Embryonic facial prominence (tissue), 1 donor: ENCODE results near the gene RPSA.
"Not testable (repeated sequence)": the region's sequence is repeated elsewhere in the genome, so short reads cannot be mapped to it uniquely, and the experiment has no call there.

Source experiments
- DNase-seq: peaks from one replicate; pipeline ENCODE4 v3.0.0-alpha.2; 2016; ENCODE audit errors: extremely low spot score

Gene RPSA

GRCh38 chr3:39388741-39389248 lies 17.7 kb upstream of the RPSA start:
- DNase-seq, result no peak

GRCh38 chr3:39390181-39390580 lies 16.3 kb upstream of the RPSA start:
- DNase-seq, result no peak

GRCh38 chr3:39396690-39397089 lies 9.8 kb upstream of the RPSA start:
- no peak for DNase-seq

- DNase-seq, result no peak
Observed at GRCh38 chr3:39398700-39399099, 7.8 kb upstream of the RPSA start.

- no peak for DNase-seq
Observed at GRCh38 chr3:39401983-39402382, 4.5 kb upstream of the RPSA start.

- DNase-seq, result no peak
Observed at GRCh38 chr3:39404943-39405686, 1.4 kb upstream of the RPSA start.

- DNase-seq, result no peak
Observed at GRCh38 chr3:39405687-39406367, 693 bp upstream of the RPSA start.

GRCh38 chr3:39407259-39407629 lies 724 bp downstream of the RPSA start:
- DNase-seq, result no peak

- no peak for DNase-seq
Observed at GRCh38 chr3:39407773-39408492, 1.4 kb downstream of the RPSA start.

GRCh38 chr3:39408493-39409372 lies 2.2 kb downstream of the RPSA start:
- DNase-seq, result no peak

GRCh38 chr3:39409514-39410136 lies 3.1 kb downstream of the RPSA start:
- no peak for DNase-seq

GRCh38 chr3:39410893-39411292 lies 4.4 kb downstream of the RPSA start:
- DNase-seq, result no peak

- DNase-seq, result no peak
Observed at GRCh38 chr3:39412668-39413260, 6.2 kb downstream of the RPSA start.

GRCh38 chr3:39413691-39414420 lies 7.3 kb downstream of the RPSA start:
- DNase-seq, result no peak

- DNase-seq, result no peak
Observed at GRCh38 chr3:39414421-39414907, 7.9 kb downstream of the RPSA start.

- DNase-seq, result not testable (repeated sequence)
Observed at GRCh38 chr3:39415302-39415701, 8.8 kb downstream of the RPSA start.

- DNase-seq, result no peak
Observed at GRCh38 chr3:39415983-39416382, 9.5 kb downstream of the RPSA start.

- not testable (repeated sequence) for DNase-seq
Observed at GRCh38 chr3:39416998-39417397, 10.5 kb downstream of the RPSA start.

GRCh38 chr3:39418556-39419225 lies 12.2 kb downstream of the RPSA start:
- DNase-seq, result not testable (repeated sequence)
